BJ (cell line): ENCODE data around the gene PRTFDC1. TPM values are rescaled to one million over a fixed set of nuclear protein-coding genes. Genes with fewer than 3 reads are reported as not detected.
A peak's percentile ranks its signal among the peaks of the same experiment; 100 is the strongest.

Experiments
- CTCF ChIA-PET: fragments of 350-600 bp; formaldehyde crosslinking; extraction: SDS; loops from one replicate; lab custom pipeline; 2021; ENCODE audit warnings: antibody characterized with exemption, inconsistent platforms; lab: Yijun Ruan, JAX
- POLR2A ChIA-PET: fragments of 300-600 bp; sonication (Branson Sonifier 250); formaldehyde crosslinking; extraction: SDS; loops from one replicate; lab custom pipeline; 2021; ENCODE audit warnings: antibody characterized with exemption; lab: Charles Lee
- DNase-seq: peaks from one replicate; pipeline ENCODE4 v3.0.0-alpha.2; 2011; ENCODE audit warnings: low read depth
- H3K27me3 ChIP-seq: 2 replicates; pipeline ENCODE4 v1.6.0; 2011; ENCODE audit warnings: low read length; ENCODE audit not compliant: control insufficient read depth, insufficient read depth
- H3K36me3 ChIP-seq: 2 replicates; pipeline ENCODE4 v1.5.1; 2011; ENCODE audit warnings: low read length; ENCODE audit not compliant: control insufficient read depth, insufficient read depth
- H3K4me3 ChIP-seq: 2 replicates; pipeline ENCODE4 v1.5.1; 2011; ENCODE audit warnings: low read depth, mild to moderate bottlenecking, control low read depth, low read length
- polyA plus RNA-seq: library from polyadenylated mRNA; depleted of rRNA; stranded (reverse); fragments of >200 nt; gene quantifications from 2 replicates; pipeline ENCODE4 v1.2.3, GENCODE V29; 2011
- TF ChIP-seq, protein P1 (sequence below): IDR thresholded peaks from 2 replicates; pipeline ENCODE4 v1.5.1; 2011; ENCODE audit warnings: low read depth, mild to moderate bottlenecking, control low read depth, inconsistent platforms, low read length, moderate library complexity; ENCODE audit not compliant: insufficient read depth

Gene PRTFDC1
- polyA plus RNA-seq, 1 experiment = 8.1 TPM

DNA sequence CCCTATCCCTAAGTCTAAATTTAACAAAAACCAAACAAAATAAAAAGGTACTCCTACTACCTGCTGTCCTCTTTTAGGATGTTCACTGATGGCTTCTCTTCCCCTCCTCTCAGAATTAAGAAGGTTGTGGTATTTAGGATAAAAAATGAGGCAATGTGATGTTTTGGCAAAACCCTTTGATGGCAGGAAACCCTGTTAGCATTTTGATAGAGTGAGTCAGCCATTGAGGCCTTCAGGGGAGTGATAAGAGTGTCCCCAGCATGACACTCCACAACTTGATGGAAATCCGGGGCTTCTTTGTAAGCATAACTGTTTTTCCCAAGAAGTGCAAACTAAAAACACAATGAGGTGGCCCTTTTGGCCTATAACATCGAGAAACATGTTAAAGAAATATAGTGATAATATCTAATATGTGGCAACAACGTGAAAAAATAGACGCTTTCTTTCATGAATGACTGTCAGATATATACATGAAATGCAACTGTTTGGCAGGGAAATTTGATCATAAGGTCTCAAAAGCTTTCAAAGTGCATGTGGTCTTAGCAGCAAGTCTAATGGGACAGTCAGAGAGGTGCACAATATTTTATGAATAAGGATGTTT, 55.0 kb downstream of the PRTFDC1 start:
- H3K4me3 ChIP-seq = no peak overlapping the region
- POLR2A ChIA-PET = no interaction called here
- H3K27me3 ChIP-seq = no peaks in the 10 kb centered on the region
- CTCF ChIA-PET = no interaction called here
- H3K36me3 ChIP-seq = no peaks in the 10 kb centered on the region
- no peak for DNase-seq
- TF ChIP-seq, protein P1, sequence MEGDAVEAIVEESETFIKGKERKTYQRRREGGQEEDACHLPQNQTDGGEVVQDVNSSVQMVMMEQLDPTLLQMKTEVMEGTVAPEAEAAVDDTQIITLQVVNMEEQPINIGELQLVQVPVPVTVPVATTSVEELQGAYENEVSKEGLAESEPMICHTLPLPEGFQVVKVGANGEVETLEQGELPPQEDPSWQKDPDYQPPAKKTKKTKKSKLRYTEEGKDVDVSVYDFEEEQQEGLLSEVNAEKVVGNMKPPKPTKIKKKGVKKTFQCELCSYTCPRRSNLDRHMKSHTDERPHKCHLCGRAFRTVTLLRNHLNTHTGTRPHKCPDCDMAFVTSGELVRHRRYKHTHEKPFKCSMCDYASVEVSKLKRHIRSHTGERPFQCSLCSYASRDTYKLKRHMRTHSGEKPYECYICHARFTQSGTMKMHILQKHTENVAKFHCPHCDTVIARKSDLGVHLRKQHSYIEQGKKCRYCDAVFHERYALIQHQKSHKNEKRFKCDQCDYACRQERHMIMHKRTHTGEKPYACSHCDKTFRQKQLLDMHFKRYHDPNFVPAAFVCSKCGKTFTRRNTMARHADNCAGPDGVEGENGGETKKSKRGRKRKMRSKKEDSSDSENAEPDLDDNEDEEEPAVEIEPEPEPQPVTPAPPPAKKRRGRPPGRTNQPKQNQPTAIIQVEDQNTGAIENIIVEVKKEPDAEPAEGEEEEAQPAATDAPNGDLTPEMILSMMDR = no peak

DNA sequence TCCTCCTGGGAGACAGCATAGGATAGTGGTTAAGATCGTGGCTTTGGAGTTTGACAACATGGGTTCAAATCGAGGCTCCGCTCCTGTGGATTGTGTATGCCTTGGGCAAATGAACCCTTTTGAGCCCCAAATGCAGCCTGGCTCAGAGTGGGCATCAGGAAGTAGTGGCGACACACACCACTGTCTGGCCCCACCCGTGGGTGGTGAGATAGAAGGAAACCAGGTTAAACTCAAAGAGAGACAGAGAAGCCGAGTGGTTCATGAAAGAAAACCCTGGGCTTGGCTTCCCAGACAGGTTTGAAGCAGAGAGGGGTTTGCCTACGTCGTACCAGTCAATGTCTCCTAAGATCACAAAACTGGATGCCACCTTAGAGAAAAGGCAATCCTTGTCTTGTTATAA, 57.7 kb downstream of the PRTFDC1 start:
- POLR2A ChIA-PET = interaction anchor here (0.6 kb wide), 2 partner anchors 10 to 130 kb away, joined by 4 to 7 read pairs; no protein-coding TSS in a partner anchor
- no peak overlapping the region for H3K4me3 ChIP-seq
- DNase-seq = no peak
- CTCF ChIA-PET = no interaction called here
- no peaks in the 10 kb centered on the region for H3K36me3 ChIP-seq
- TF ChIP-seq, protein P1 = no peak
- H3K27me3 ChIP-seq = no peaks in the 10 kb centered on the region

DNA sequence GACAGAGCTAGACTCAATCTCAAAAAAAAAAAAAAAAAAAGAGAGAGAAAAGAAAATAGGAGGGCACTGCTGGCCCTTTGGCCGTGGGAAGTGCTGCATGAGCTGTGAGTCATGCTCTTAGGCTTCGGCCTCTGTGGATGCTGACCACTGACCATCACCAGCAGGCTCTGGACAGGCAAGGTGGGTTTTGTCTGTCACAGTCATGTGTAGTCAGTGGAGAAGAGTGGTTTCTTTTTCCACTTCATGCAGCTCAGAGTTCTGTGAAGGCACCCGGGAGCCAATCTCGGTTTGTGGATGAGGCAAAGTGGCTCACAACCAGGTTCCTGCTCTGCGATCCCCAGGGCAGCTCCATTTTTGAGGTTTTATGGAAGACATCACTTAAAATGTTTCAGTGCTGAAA, 58.1 kb downstream of the PRTFDC1 start:
- POLR2A ChIA-PET = interaction anchor here (0.6 kb wide), 2 partner anchors 9 to 129 kb away, joined by 4 to 7 read pairs; no protein-coding TSS in a partner anchor
- Histone ChIP-seq H3K27me3 (no peaks in the 10 kb centered on the region), H3K4me3 (no peak overlapping the region), H3K36me3 (no peaks in the 10 kb centered on the region)
- TF ChIP-seq, protein P1 = no peak
- DNase-seq = peak; percentile 50
- CTCF ChIA-PET = interaction anchor here (0.6 to 1.3 kb wide), 3 partner anchors 13 to 270 kb away, joined by 3 to 4 read pairs (median 3); no protein-coding TSS in a partner anchor

DNA sequence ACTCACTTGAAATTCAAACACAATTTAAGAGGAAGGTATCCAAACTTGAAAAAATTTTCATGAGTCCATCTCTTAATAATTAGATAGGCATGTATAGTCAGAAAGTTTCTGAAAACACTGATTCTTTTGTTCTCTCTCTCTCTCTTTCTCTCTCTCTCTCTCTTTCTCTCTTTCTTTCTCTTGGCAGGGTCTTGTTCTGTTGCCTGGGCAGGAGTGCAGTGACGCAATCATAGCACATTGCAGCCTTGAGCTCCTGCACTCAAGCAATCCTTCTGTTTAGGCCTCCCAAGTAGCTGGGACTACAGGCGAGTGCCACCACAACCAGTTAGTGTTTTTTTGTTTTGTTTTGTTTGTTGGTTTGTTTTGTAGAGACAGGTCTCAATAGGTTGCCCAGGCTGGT, 59.3 kb downstream of the PRTFDC1 start:
- ChIA-PET POLR2A (interaction anchor here (0.6 kb wide), 1 partner anchor 102 kb away, joined by 3 read pairs; no protein-coding TSS in a partner anchor), CTCF (interaction anchor here (1.3 kb wide), 1 partner anchor 11 kb away, joined by 3 read pairs; no protein-coding TSS in a partner anchor)
- Histone ChIP-seq H3K36me3 (no peaks in the 10 kb centered on the region), H3K4me3 (no peak overlapping the region), H3K27me3 (no peaks in the 10 kb centered on the region)
- DNase-seq = no peak
- TF ChIP-seq, protein P1 = no peak

DNA sequence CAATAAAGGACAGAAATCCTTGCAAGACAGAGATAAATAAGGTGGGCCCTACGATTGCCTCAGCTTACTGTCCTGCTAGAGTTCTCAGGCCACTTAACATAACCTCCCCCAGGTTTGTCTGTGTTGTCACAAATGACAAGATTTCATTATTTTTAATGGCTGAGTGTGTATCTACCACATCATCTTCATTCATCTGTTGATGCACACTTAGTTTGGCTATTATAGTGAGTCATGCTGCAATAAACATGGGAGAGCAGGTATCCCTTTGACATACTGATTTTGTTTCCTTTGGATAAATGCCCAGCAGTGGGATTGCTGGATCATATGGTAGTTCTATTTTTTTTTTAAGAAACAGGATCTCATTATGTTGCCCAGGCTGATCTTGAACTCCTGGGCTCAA, 60.6 kb downstream of the PRTFDC1 start:
- POLR2A ChIA-PET = no interaction called here
- CTCF ChIA-PET = interaction anchor here (0.7 to 0.8 kb wide), 2 partner anchors 83 to 101 kb away, joined by 3 to 4 read pairs; no protein-coding TSS in a partner anchor
- peak; percentile 57 for DNase-seq

More for the DNA sequence above, 60.6 kb downstream of the PRTFDC1 start:
- TF ChIP-seq, protein P1 = no peak
- Histone ChIP-seq H3K27me3 (no peaks in the 10 kb centered on the region), H3K4me3 (no peak overlapping the region), H3K36me3 (no peaks in the 10 kb centered on the region)
